ENCODE data around the gene NYNRIN.
"Not testable (repeated sequence)": the region's sequence is repeated elsewhere in the genome, so short reads cannot be mapped to it uniquely, and the experiment has no call there.

NYNRIN gene

DNA sequence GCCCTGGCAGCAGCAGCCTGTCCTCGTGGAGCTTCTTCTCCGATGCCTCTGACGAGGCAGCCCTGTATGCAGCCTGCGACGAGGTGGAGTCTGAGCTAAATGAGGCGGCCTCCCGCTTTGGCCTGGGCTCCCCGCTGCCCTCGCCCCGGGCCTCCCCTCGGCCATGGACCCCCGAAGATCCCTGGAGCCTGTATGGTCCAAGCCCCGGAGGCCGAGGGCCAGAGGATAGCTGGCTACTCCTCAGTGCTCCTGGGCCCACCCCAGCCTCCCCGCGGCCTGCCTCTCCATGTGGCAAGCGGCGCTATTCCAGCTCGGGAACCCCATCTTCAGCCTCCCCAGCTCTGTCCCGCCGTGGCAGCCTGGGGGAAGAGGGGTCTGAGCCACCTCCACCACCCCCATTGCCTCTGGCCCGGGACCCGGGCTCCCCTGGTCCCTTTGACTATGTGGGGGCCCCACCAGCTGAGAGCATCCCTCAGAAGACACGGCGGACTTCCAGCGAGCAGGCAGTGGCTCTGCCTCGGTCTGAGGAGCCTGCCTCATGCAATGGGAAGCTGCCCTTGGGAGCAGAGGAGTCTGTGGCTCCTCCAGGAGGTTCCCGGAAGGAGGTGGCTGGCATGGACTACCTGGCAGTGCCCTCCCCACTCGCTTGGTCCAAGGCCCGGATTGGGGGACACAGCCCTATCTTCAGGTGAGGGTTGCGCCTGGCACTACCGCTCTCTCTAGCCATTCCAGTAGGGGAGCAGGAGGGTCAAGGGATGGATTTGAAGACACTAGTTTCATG lies 28.7 kb upstream of the NYNRIN start:
- no peak for DNase-seq (ENCODE audit: low read depth)

DNA sequence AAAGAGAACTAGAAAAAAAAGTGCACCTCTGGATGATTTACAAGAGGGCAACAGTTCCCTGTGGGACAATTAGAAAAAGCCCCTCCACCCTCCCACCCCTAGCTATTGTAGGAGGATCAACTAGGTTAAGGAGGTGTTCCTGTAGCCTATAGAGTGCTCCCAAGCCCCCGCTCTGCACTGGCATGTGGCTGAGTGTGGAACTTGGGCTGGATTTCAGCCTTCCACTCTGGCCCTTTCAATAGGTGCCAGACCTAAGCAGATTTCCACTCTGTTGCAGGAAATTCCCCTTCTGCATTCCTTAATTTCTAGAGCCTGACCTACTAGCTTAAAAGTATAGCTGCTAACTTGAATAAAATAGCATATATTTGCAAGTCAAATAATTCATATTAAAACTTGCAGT lies 28.1 kb upstream of the NYNRIN start:
- DNase-seq (ENCODE audit: low read depth) = no peak

GRCh38 chr14:24371605-24372004 lies 27.2 kb upstream of the NYNRIN start:
- not testable (repeated sequence) for DNase-seq (ENCODE audit: low read depth)

DNA sequence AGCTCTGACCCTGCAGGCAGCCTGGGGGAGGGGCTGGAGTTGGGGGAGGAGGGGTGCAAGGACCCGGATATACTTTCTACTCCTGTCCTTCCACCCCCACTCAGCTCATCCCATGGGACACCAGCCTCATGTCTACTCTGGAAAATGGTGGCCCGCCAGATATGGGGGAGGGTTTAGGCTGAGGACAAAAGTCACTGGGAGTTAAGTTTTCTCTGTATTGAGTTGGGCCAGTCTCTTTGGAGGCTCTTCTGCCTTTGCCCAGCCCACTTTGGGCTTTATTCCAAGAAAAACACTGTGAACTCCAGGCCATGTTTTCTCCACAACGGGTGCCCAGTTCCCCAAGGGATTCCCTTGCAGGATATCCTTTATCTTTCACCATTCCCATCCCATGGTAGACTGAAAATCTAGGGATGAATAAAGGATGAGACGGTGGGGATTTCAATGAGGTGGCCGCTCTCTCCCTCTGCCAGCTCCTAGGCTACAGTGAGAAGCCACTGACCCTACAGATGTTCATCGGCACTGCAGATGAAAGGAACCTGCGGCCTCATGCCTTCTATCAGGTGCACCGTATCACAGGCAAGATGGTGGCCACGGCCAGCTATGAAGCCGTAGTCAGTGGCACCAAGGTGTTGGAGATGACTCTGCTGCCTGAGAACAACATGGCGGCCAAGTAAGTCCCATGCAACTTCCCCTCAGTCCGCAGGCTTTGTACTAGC lies 25.9 kb upstream of the NYNRIN start:
- DNase-seq (ENCODE audit: low read depth) = no peak

DNA sequence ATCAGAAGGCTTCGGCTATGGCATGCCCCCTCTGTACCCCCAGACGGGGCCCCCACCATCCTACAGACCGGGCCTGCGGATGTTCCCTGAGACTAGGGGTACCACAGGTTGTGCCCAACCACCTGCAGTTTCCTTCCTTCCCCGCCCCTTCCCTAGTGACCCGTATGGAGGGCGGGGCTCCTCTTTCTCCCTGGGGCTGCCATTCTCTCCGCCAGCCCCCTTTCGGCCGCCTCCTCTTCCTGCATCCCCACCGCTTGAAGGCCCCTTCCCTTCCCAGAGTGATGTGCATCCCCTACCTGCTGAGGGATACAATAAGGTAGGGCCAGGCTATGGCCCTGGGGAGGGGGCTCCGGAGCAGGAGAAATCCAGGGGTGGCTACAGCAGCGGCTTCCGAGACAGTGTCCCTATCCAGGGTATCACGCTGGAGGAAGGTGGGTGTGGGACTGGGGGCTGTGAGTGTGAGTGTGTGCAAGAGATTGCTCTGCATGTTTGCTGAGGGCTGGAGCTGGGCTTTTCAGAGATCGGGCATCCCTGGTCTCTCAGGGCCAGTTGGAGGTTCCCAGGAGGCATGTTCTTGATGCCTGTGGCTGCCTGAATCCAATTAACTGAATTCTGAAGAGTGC lies 22.2 kb upstream of the NYNRIN start:
- no peak for DNase-seq (ENCODE audit: low read depth)

GRCh38 chr14:24377126-24377525 lies 21.7 kb upstream of the NYNRIN start:
- DNase-seq (ENCODE audit: low read depth) = no peak

- no peak for DNase-seq (ENCODE audit: low read depth)
These were observed 21.1 kb upstream of the NYNRIN start for GRCh38 chr14:24377657-24378056.

- DNase-seq (ENCODE audit: low read depth) = no peak
These were observed 20.5 kb upstream of the NYNRIN start for GRCh38 chr14:24378327-24378726.

DNA sequence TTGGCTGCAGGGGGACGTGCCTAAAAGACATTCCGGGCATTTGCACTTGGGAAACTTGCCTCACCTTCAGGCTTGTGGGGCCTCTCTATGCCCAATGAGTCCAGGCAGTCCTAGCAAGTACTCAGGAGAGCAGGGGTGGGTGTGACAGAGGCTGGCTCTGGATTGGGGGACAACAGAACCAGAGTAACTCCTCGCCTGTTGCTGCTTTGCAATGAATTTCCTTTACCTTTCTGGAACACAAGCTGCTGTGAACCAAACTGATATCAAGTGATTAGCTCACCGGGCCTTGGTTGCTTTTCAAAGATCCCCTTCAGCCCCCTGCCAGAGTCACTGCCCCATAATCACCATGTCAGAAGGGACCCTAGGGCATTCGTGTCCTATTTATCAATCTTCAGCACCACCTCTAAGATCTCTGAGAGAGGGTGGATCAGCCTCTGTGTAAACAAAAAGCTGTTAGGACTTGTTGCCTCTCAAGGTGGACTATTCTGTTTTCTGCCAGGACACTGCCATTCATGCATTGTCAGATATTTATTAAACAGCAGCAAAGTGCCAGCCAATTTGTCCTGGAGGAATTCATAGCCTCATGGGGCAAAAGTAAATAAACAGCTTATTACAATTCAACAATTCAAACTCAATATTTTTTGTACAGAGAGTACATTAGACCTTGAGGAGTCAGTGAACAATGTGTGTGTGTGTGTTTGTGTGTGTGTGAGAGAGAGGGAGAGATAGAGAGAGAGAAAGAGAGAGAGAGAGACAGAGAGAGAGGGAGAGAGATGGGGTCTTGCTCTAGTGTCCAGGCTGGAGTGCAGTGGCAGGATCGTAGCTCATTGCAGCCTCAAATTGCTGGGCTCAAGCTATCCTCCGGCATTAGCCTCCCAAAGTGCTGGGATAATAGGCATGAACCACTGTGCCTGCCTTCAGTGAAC lies 19.6 kb upstream of the NYNRIN start:
- no peak for DNase-seq (ENCODE audit: low read depth)

DNA sequence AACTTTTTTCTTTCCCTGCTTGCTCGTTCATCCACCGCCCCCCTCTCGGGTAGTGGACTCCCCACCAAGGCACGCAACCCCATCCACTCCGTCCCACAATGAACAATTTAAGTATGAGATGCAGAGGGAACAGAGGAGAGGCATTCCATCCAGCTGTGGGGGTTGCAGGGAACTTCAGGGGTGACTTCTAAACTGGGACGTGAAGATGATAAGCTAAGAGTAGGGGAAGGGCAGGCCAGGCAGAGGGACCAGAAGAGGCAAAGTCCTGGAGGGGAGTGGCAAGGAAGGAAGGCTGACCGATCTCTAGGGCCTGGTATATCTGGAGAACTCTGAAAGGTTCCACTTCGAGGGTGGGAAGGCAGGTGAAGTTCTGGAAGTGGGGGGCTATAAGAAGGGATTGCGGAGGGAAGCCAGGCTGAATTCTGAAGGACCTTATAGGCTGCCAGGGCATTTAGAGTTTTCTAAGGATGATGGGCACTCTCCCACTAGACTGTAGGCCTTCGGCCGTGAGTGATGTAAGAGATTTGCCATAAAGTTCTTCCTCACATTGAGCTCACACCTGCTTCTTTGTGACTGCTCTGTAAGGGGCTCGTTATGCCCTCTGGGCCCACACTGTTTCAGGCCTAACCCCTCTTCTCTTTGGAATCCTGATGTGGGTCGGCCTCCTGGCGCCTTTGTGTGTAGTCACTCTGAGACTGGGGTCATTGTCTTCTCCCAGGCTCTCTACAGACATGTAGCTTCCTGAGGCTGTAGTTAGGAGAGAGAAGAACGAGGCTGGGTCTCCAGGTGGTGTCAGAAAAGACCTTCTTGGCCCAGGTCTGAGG lies 18.7 kb upstream of the NYNRIN start:
- DNase-seq (ENCODE audit: low read depth) = no peak

DNA sequence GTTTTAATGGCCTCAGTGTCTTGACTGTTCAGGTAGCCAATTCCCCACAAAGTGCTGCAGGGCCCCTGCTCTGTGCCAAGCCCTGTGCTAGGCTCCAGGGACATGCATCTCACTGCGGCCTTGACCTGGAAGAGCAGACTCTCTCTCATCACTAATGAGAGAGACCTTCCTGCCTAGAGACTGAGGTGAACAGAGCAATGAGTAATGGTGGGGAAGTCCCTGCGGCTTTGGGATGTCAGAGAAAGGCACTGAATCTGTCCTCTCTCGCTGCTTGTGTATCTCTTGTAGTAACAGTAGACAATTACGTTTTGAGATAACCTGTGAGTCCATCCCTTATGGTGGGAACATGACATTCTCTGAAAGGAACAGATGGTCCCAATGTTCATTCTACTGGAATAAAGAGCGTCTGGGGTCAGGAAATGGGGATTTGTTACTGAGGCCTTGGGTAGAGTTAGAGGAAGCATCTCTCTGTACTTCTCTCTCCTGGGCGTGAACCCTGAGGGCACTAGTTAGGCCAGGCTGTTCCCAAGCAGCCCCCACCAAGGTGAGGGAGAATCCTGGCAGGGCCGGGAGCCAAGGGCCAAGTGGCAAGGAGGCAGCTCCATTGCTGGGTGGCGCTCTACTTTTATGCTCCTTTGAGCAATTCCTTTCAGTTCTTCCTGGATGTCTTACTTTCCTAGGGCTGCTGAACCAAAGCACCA lies 17.3 kb upstream of the NYNRIN start:
- no peak for DNase-seq (ENCODE audit: low read depth)

DNA sequence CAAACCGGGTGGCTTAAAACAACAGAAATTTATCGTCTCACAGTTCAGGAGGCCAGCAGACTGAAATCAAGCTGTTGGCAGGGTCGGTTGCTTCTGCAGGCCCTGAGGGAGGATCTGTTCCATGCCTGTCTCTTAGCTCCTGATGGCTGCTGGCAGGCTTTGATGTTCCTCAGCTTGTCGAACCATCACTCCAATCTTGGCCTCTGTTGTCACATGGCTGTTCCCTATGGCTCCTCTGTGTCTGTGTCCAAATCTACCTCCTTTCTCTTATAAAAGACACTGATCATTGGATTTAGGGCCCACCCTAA lies 16.8 kb upstream of the NYNRIN start:
- no peak for DNase-seq (ENCODE audit: low read depth)

DNA sequence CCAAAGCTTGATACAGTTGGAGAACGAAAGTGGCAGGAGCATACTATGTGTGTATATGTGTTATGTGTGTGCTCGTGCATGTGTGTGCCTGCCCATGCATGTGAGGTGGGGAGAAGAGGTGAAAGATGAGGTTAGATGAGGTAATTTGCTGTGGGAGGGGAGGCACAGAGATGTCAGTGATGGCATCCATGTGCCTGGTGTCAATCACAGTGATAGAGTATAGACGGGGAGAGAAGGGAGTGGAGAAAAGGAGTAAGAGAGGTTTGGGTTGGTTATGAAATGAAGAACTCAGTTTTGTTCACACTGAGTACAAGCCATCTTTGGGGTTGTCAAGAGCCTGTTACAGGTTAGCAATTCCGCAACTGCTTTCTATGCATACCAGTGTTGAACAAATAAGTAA lies 14.6 kb upstream of the NYNRIN start:
- DNase-seq (ENCODE audit: low read depth) = no peak

GRCh38 chr14:24385524-24385923 lies 13.3 kb upstream of the NYNRIN start:
- no peak for DNase-seq (ENCODE audit: low read depth)

GRCh38 chr14:24387009-24387345 lies 11.8 kb upstream of the NYNRIN start:
- DNase-seq (ENCODE audit: low read depth) = no peak

DNA sequence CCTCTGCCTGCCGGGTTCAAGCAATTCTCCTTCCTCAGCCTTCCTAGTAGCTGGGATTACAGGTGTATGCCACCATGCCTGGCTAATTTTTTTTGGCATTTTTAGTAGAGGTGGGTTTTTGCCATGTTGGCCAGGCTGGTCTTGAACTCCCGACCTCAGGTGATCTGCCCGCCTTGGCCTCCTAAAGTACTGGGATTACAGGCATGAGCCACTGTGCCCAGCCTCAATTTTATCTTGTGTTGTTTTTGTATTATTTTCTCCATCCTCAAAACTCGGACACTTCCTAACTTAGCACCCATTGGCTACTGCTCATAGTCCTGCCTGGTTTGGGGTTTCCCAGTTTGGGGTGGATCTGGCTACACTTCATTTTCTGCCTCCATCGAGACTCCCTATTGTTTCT lies 11.2 kb upstream of the NYNRIN start:
- DNase-seq (ENCODE audit: low read depth) = not testable (repeated sequence)

GRCh38 chr14:24388474-24389179 lies 10.2 kb upstream of the NYNRIN start:
- no peak for DNase-seq (ENCODE audit: low read depth)

GRCh38 chr14:24389226-24389848 lies 9.5 kb upstream of the NYNRIN start:
- DNase-seq (ENCODE audit: low read depth) = no peak

DNA sequence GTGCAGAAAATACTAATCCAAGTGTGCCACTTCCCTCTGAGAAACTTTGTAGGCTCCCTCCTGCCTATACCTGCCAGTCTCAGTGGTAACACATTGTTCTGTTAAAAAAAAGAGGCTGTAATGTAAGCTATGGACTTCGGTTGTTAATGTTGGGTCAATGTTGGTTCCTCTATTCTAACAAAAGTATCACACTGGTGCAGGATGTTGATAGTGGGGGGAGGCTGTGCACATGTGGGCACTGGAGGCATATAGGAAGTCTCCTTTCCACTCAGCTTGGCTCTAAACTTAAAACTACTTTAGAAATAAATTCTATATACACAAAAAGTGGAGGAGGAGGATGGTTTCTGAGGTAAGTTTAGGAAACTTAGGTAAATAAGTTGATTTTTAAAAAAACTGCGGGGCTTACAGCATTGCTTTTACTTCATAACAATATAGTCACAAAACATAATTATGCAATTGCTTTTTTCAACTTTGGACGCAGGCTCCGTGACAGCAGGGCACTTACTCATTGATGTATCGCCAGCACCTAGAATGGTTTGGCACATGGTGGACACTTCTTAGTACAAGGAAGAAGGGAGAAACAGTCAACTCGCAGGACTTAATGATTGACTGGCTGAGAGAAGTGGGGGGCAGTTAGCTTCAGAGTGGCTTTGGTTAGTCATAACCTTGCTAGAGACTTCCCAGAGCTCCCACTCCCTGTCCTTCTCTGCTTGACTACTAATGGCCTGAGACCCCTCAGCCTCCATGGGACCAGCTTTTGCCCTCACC lies 7.9 kb upstream of the NYNRIN start:
- no peak for DNase-seq (ENCODE audit: low read depth)
